Measurements from ENCODE around the gene SPTAN1.

Gene SPTAN1

DNA sequence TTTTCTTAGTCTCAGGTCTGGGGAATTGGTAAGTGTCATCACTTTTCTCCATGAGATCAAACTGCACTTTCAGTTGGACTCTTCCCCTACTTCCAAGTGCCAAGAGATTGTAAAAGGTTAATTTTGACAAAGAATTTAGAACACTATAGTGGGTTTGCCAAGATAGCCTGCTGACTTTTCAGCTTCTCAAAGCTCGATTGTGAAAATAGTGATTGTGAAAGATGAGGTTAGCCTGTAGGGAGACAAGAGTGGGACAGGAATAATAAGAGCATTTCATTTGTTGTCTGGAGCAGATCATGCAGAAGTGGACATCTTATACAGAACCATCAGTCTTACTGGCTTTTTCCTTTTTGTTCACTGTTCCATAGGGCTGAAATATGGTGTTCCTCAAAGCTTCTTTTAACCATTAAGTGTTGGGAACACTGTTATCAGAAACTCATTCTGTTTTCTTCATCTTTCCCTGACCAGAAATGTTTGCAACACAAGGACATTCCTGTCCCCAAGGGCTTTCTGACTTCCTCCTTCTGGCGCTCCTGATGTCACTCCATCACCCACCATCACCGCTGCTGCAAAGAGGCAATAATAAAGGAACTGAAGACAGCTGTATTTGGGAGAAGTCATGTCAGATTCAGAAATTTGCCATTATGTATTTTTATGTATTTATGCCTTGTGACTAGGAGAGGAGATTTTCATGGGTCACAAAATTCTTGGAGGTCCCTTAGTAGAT, 11.6 kb upstream of the SPTAN1 start:
- Mint-ChIP-seq H3K36me3 (peaks cover 51% of the 10 kb centered on the region), H3K27ac (no peak overlapping the region), H3K4me1 (peaks cover 3% of the 10 kb centered on the region), H3K9me3 (no peaks in the 10 kb centered on the region), H3K27me3 (no peaks in the 10 kb centered on the region), H3K4me3 (no peak overlapping the region)
- CTCF ChIA-PET: interaction anchor here (1.1 kb wide), 1 partner anchor 11 kb away, joined by 3 read pairs; no protein-coding TSS in a partner anchor
- DNase-seq: no peak

DNA sequence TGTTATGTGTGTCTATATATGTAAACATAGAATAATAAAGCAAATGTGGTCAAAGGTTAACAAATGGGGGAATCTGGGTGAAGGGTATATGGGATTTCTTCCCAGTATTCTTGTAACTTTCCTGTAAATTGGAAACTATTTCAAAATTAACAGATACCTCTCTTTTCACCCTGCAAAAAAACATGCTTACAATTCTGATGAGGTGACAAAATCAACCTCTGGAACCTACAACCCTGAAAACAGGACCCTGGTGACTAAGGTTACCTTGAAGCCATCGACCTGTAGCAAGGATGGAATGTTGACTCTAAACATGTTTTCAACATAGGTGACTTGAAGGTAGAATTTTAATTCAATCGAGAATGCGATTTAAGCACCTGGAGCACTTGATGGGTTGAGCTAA, 5.9 kb upstream of the SPTAN1 start:
- H3K27ac Mint-ChIP-seq: no peak overlapping the region
- no peak for DNase-seq
- CTCF ChIA-PET: no interaction called here
- H3K27me3 Mint-ChIP-seq: no peaks in the 10 kb centered on the region
- H3K9me3 Mint-ChIP-seq: no peaks in the 10 kb centered on the region
- H3K4me1 Mint-ChIP-seq: peaks cover 26% of the 10 kb centered on the region
- no peak overlapping the region for H3K4me3 Mint-ChIP-seq
- H3K36me3 Mint-ChIP-seq: peaks cover 11% of the 10 kb centered on the region

DNA sequence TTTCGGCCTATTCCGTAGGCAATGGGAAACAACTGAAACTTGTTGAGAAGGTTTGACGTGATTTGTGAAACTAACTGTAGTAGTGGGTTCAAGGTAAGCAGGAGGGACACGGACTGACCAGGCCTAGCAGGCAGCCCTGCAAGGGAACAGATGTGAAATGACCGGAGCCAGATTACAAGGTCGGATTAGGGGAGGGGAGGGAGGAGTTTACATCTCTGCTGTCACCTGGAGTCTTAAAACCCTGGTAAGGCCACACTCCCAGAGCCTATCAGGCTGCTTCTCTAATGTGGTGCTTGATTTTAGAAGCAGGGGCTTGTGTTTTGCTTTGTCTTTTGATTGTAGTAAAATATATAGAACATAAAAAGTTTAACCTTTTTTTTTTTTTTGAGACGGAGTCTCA, 3.5 kb upstream of the SPTAN1 start:
- Mint-ChIP-seq H3K36me3 (peaks cover 1% of the 10 kb centered on the region), H3K4me3 (no peak overlapping the region), H3K4me1 (peaks cover 32% of the 10 kb centered on the region), H3K27me3 (no peaks in the 10 kb centered on the region), H3K9me3 (no peaks in the 10 kb centered on the region), H3K27ac (no peak overlapping the region)
- no peak for DNase-seq
- CTCF ChIA-PET: no interaction called here

DNA sequence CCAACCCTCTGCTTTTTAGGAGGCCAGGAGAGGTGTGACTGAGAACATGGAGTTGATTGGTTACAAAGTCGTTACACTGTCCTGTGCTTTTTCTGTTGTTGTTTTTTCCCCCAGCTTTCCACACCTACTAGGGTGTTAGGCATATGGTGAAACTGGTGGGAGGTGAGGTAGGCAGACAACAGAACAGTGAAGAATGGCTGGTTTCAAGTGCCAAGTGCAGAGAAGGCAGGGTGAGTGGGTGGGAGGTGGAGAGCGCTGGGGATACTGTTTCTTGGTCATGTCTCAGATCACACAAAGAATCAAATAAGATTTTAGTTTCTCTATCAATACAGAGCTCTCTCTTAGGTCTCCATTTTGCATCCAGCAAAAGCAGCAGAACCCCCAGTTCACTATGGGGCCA, 2.2 kb upstream of the SPTAN1 start:
- H3K27ac Mint-ChIP-seq: peak overlapping the region; percentile 97
- DNase-seq: peak; percentile 29
- no peaks in the 10 kb centered on the region for H3K9me3 Mint-ChIP-seq
- H3K4me1 Mint-ChIP-seq: peaks cover 32% of the 10 kb centered on the region
- no peaks in the 10 kb centered on the region for H3K27me3 Mint-ChIP-seq
- CTCF ChIA-PET: interaction anchor here (0.6 to 2.6 kb wide), 4 partner anchors 13 to 364 kb away, joined by 3 to 8 read pairs (median 4); no protein-coding TSS in a partner anchor
- peak overlapping the region; percentile 43 for H3K4me3 Mint-ChIP-seq
- H3K36me3 Mint-ChIP-seq: no peaks in the 10 kb centered on the region

DNA sequence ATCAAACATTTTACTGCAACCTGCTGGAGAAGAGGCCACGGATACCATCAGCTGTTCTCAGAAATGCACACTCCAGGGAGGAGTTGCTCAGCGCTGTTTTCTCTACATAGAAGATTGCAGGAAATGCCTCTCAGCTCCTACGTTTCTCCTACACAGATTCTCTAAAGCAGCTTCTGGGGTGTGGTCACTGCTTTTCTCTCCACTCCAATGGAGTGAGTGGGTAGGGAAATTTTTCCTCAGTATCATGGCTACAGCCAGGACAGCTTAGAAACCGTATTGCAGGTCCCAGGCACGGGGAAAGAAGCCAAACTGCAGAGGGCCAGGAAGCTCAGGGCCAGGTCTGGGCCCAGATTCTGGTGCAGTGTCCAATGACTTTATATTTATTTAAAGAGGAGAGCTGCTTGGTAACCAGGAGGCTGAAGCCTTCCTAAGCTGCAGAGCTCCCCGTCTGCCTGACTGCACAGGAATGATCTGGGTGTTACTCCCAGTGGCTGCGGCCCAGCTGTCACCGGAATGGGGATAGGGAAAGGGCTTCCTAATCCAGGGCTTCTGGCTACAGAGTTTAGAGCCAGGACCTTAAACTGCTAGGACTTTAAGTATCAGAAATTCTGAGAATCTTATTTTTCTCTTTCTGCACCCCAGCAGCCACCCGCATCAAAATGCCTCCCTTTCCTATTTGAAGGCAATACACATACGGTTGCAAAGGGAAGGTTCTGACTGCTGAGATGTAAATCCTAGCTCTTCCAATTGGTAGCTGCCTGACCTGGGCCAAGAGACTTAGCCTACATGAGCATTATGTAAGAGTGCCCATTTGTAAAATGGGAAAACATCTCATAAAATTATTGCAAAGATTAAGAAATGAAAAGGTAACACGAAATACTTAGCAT, 1.4 kb upstream of the SPTAN1 start:
- Mint-ChIP-seq H3K27me3 (no peaks in the 10 kb centered on the region), H3K36me3 (no peaks in the 10 kb centered on the region), H3K4me1 (peaks cover 26% of the 10 kb centered on the region), H3K27ac (peak overlapping the region; percentile 97), H3K9me3 (no peaks in the 10 kb centered on the region), H3K4me3 (peak overlapping the region; percentile 94)
- CTCF ChIA-PET: interaction anchor here (0.6 to 2.6 kb wide), 4 partner anchors 10 to 365 kb away, joined by 3 to 8 read pairs (median 4); no protein-coding TSS in a partner anchor
- peak; percentile 22 for DNase-seq

DNA sequence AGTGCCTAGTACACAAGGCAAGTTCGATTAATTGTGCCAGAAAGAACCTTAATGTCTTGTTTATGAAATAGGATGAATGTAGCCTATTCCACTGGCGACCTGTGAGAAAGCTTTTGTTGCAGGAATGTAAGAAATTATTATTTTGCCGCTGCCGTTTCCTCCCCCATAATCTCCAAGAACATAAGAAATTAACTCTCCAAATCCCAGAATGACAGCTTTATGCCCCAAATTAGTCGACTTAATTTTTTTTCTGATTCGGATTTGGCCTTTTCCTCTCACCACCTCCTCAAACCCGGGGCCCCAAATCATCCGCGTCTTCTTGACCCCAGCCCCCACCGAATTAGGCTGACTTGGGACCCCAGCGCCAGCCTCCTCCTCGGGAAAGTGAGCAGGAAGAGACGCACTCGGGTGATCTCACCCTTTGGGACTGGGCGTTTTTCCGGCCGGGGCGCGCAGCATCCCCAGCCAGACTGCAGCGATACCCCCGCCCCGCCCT, 682 bp upstream of the SPTAN1 start:
- Mint-ChIP-seq H3K4me3 (peak overlapping the region; percentile 94), H3K9me3 (no peaks in the 10 kb centered on the region), H3K36me3 (peaks cover under 1% of the 10 kb centered on the region), H3K4me1 (peaks cover 26% of the 10 kb centered on the region), H3K27me3 (no peaks in the 10 kb centered on the region), H3K27ac (peak overlapping the region; percentile 97)
- CTCF ChIA-PET: interaction anchor here (1.0 to 2.6 kb wide), 2 partner anchors 10 to 113 kb away, joined by 3 to 8 read pairs; no protein-coding TSS in a partner anchor
- no peak for DNase-seq

DNA sequence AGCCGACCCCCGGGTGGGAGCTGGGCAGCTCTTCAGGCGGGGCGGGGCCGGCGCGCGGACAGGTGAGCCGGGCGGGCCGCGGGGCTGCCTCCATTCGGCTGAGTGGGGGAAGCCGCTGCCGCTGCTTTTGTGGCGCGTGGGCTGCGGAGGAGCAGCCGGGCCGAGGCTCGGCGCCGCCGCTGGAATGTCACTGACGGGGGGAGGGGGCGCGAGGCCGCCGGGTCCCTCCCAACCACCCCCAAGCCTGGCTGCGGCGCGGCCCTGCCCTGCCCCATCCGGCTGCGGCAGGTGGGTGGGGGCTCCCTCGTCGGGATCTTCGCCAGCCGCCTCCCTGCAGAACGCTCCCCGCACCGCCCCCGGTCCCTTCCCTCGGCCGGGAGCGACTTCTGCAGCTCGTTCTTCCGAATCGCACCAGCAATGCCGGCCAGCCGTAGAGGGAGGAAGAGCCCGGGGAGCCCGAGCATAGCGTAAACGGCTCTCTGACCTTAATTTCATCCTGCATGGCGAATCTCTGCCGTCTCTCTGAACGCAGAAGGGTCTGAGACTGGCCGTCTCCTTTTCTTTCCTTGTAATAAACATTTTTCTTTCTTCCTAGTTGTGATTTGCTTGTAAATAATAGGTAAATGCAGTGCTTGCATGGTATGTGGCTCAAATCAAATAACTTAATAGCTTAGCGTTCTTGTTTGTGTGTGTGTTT, 505 bp downstream of the SPTAN1 start:
- H3K27me3 Mint-ChIP-seq: no peaks in the 10 kb centered on the region
- CTCF ChIA-PET: no interaction called here
- H3K9me3 Mint-ChIP-seq: no peaks in the 10 kb centered on the region
- no peak overlapping the region for H3K4me3 Mint-ChIP-seq
- peaks cover 9% of the 10 kb centered on the region for H3K36me3 Mint-ChIP-seq
- no peak overlapping the region for H3K27ac Mint-ChIP-seq
- peak; percentile 69 for DNase-seq
- H3K4me1 Mint-ChIP-seq: peaks cover 27% of the 10 kb centered on the region

DNA sequence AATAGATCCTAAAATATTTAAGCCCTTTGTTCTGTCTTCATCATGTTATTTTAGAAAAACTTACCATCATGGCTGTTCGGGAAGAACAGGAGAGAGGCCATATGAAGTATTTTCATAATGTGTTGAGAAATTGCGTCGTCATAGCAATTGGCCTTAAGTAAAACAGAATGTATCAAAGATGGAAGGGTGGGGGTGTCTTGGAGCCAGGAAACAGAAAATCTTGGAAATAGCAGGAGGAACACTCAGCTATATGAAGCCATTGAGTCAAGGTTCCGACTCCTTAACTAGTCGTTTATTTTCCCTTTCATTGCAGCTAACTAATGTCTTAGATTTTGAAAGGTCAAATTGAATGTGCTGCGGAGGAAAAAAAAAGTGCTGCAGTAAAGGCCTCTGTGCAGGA, 1.3 kb downstream of the SPTAN1 start:
- Mint-ChIP-seq H3K4me3 (no peak overlapping the region), H3K4me1 (peaks cover 32% of the 10 kb centered on the region), H3K9me3 (no peaks in the 10 kb centered on the region), H3K36me3 (peaks cover 9% of the 10 kb centered on the region), H3K27me3 (no peaks in the 10 kb centered on the region), H3K27ac (no peak overlapping the region)
- DNase-seq: no peak
- CTCF ChIA-PET: no interaction called here

DNA sequence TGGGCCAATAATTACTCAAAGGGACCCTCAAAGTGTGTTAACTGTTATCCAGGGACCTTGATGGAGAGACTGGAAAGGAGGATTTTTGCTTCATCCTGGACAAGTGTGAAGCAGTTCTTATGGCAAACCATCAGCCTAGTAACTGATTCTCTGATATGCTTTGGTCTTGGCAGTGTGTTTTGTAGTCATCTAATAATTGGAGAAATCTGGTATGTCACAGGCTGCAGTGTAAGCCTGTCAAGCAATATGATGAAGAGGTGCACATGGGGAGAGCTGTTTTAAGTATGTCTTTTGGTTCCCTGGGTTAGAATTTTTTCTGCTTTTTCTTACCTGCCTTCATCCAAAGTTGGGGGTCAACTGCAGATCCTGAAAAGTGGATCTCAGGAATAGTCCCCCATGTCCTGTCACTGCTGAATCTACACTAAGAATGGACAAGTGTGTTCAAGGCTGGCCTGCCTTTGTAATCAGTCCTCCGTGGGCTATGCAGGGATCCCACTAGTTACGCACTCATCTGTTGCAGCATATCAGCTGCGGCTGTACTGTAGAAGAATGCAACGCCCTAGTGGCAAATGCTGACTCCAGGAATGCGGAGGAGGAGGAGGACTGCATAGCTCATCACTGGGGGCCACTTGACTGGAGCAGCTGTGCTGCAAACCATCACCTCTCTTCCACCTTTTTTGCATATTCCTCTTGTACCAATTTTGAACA, 1.9 kb downstream of the SPTAN1 start:
- Mint-ChIP-seq H3K9me3 (no peaks in the 10 kb centered on the region), H3K4me3 (no peak overlapping the region), H3K27me3 (no peaks in the 10 kb centered on the region), H3K4me1 (peaks cover 38% of the 10 kb centered on the region), H3K27ac (no peak overlapping the region), H3K36me3 (peaks cover 13% of the 10 kb centered on the region)
- DNase-seq: peak; percentile 25
- CTCF ChIA-PET: no interaction called here

DNA sequence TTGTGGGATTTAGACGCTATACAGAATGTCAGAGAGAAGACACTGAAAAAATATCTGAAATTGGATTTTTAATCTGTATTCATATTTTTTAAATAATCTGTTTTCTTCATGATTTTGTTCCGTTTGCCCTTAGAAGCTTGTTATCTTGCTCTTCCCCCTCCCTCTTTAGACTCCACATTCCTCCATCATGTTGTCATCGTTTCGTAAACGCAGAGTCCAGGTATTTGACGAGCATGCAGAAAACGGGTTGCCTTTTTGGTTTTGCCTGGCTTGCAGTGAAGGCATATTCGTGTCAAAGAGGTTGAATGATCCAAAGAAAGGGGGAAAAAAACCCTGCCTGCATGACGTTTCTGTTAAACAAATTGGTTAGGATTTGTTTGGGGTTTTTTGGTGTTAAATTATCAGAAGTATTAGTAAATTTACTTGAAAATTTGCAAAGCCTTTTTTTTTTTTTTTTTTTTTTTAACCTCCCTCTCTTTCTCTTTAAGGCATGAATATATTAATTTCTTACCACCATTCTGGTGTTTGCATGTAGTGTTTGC, 2.9 kb downstream of the SPTAN1 start:
- Mint-ChIP-seq H3K27me3 (no peaks in the 10 kb centered on the region), H3K27ac (no peak overlapping the region), H3K9me3 (no peaks in the 10 kb centered on the region), H3K36me3 (peaks cover 13% of the 10 kb centered on the region), H3K4me1 (peaks cover 34% of the 10 kb centered on the region), H3K4me3 (no peak overlapping the region)
- CTCF ChIA-PET: no interaction called here
- DNase-seq: no peak

DNA sequence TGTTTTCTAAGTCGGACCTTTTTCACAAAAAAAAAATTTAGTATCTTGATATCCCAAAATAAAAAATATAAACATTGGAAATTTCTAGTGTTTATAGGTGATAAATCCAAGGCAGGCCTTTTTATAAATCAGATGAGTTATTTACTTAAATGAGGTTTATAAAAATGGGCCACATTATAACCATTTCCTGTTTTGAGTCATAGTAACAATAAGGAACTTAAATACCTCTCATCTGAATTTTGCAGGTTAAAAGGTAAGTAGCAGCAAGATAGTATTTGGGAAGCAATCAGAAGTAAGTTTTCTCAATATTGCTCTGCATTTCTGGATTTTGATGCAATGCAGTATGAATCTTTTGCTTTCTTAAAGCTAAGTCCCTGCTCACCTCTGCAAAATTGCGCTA, 3.9 kb downstream of the SPTAN1 start:
- H3K9me3 Mint-ChIP-seq: no peaks in the 10 kb centered on the region
- no peak overlapping the region for H3K4me3 Mint-ChIP-seq
- no peak overlapping the region for H3K27ac Mint-ChIP-seq
- H3K4me1 Mint-ChIP-seq: peaks cover 23% of the 10 kb centered on the region
- CTCF ChIA-PET: no interaction called here
- peaks cover 13% of the 10 kb centered on the region for H3K36me3 Mint-ChIP-seq
- H3K27me3 Mint-ChIP-seq: no peaks in the 10 kb centered on the region
- no peak for DNase-seq

DNA sequence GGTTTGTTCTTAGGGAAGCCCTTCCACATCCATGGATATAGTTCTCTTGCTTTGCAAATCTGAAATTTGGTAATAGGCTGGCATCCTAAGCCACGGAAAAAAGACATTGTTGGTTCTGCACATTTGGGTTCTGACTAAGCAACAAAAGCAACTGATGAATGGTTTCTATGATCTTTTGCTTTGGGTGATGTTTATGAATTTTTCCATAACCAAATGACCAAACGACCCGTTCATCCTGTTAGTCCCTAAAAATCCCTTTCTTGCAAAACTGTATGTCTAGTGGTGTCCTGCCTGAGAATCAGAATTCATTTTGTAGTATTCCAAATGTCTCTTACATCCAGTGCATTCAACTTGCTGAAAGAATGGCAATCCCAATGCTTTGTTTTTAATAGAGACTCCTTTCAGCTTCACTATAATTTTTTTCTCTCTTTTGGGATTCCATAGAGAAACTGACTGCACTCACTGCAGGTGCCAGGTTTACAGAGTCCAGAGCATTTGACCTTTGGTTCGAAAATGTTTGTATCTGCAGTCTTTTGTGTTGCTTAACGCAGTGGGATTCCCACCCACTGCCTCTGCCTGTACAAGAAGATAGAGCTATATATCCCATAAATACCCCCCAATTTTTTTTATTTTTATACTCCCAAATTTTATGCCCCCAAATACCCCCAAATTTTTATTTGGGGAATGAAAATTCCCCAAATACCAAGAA, 4.7 kb downstream of the SPTAN1 start:
- Mint-ChIP-seq H3K4me1 (peaks cover 19% of the 10 kb centered on the region), H3K4me3 (no peak overlapping the region), H3K36me3 (peaks cover 17% of the 10 kb centered on the region), H3K27ac (peak overlapping the region; percentile 49), H3K9me3 (no peaks in the 10 kb centered on the region), H3K27me3 (no peaks in the 10 kb centered on the region)
- CTCF ChIA-PET: no interaction called here
- DNase-seq: no peak
